Jurkat, Clone E6-1 (cell line): ENCODE data around the gene SULT4A1.

Source experiments
- DNase-seq: peaks from one replicate; pipeline ENCODE4 v3.0.0-alpha.2; 2011; ENCODE audit warnings: low read depth, low spot score
- H3K4me3 ChIP-seq: 2 replicates; pipeline ENCODE4 v1.5.1; 2011; ENCODE audit warnings: mild to moderate bottlenecking, low read length, control low read depth, moderate library complexity

SULT4A1 gene

DNA sequence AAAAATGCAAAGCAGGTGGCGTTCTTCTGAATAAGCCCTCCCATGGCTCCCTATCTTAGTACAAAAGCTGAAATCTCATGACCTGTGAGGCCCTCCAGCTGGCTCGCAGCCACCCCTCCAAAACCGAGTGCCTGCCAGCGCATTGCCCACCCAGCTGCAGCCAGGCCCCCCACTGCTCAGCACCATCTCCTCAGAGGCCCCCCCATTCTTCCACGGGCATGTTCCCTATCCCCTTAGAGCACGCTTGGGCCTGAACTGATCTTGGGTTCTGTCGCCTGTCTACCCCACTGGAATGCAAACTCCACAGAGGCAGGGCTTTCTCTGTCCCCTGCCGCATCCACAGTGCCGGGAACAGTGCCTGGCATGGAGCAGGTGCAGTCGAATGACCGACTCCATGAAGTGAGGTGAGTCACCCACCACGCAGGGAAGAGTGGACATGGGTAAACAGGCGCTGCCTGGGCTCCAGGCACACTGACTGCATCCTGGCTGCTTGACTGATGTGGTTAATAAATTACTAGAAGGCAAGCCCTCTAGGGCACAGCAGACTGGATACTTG is 38.9 kb downstream of the SULT4A1 start:
- no peak for DNase-seq
- no peak overlapping the region for H3K4me3 ChIP-seq

DNA sequence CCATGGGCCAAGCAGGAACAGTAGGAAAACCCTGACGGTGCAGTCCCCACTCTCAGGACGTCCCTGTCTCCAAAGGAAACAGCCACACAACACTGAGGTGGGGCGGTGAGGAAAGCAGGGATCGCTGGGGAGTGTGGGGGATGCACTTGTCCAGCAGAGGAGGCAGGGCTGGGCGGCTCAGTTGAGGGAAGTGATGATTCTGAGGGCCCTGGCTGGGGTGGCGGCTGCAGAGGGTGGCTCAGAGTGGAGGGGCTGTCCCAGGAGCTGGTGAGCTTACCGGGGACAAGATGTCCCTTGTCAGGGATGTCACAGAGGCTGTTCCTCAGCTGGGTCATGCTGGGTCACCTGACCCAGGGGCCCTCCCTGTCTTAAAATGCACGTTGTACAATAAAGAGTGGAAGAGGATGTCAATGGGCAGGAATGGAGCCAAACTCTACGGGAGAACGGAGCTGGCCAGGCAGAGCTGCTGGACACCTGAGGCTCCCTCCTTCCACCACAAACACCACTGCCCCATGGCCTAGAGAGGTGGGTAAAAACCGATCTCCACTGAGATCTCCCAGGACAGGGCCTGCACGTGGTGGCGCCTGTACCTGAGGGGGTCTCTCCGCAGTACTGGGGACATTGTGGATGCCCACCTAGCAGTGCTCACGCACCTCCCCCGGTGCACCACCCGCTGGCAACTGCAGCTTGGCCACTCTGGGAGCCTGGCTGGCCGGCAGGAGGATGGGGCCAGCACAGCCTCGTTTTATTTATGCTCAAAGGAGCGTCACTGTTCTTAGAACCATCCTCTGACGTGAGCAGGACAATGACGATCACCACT is 40.5 kb downstream of the SULT4A1 start:
- H3K4me3 ChIP-seq = no peak overlapping the region
- DNase-seq = no peak

- DNase-seq = no peak
- H3K4me3 ChIP-seq = no peak overlapping the region
These were observed 41.5 kb downstream of the SULT4A1 start for GRCh38 chr22:43820651-43821305.

GRCh38 chr22:43819931-43820640 is 42.2 kb downstream of the SULT4A1 start:
- DNase-seq = no peak
- no peak overlapping the region for H3K4me3 ChIP-seq

GRCh38 chr22:43819421-43819921 is 42.8 kb downstream of the SULT4A1 start:
- no peak overlapping the region for H3K4me3 ChIP-seq
- no peak for DNase-seq

DNA sequence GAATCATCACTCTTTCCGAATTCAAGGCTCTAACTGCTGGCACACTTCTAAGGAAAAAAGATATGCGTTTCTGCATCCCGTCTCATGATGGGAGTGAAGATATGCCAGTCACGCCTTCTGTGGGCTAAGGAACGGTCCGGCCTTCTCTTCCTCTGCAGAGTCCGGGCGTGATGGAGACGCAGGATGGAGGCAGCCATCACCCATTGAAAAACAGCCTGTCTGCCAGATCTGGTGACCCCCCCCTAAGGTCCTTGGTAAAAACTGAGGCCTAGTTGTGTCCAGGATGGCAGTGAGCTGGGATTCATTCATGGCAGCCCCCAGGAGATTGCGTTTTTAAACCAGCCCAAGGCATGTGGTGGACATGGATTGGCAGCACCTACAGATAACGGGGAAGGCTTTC is 43.3 kb downstream of the SULT4A1 start:
- no peak overlapping the region for H3K4me3 ChIP-seq
- DNase-seq = no peak

- no peak overlapping the region for H3K4me3 ChIP-seq
- DNase-seq = no peak
These were observed 44.9 kb downstream of the SULT4A1 start for GRCh38 chr22:43817402-43817801.

DNA sequence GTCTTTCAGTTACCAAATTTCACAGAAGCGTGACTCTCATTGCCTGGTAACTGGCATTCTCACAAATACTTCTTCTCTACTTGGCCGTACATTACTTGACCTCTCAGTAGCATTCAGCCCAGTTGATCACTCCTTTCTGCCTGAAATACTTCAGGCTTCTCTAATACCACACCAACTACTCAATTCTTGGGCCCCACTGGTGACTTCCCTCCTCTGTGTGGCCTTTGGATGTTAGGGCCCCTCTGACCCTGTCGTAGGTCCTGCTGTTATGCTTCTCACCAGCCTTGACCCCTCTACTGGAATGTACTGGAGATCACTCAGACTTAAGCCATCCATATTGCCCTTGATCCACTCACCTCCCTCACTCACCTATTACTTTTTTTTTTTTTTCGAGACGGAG is 48.0 kb downstream of the SULT4A1 start:
- no peak overlapping the region for H3K4me3 ChIP-seq
- DNase-seq = no peak

DNA sequence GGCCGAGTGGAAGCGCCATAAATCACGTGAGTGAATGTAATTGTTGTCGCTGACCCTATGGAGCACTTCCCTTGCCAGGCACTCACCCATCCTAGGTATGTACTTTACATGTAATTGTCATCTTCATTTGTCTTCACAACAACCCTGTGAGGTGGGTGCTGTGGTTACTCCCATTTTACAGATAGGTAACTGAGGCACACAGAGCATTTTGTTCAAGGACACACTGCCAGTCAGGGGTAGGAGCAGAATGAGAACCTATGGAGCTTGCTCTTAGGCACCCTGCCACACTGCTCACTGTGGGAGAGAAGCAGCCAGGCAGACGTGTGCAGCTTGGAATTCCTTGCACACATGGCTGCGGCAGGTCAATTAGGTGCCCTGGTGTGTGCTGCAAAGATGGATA is 49.4 kb downstream of the SULT4A1 start:
- H3K4me3 ChIP-seq = peak overlapping the region; percentile 94
- DNase-seq = no peak

- H3K4me3 ChIP-seq = peak within 1 kb of the TSS; percentile 94
These were observed 50.0 kb downstream of the SULT4A1 start, which contains the start of gene EFCAB6 for GRCh38 chr22:43812149-43812842. TSS of gene EFCAB6 (minus strand) at chr22:43812305. CDS start at chr22:43782318, 29,987 bp downstream.

DNA sequence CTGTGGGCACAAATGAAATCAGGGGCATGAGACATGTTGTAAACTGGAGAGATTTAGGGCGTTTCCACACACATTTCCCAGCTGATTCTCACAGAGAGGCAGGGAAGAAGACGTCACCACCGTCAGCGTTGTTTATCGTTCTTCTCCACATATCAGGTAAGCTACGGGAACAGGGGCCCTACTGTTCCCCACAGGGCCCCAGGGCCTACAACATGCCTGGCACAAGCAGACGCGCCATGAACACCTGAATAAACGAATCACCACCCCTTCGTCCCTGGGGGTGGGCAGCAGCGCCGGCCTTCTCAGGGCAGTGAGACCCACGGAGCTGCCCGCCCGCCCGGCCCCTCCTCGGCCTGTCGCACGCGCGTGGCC is 50.5 kb downstream of the SULT4A1 start:
- peak overlapping the region; percentile 94 for H3K4me3 ChIP-seq
- DNase-seq = no peak

More at GRCh38 chr22:43812149-43812842, 50.0 kb downstream of the SULT4A1 start, which contains the start of gene EFCAB6:
- peak; percentile 90 for DNase-seq

- no peak for DNase-seq
- no peak overlapping the region for H3K4me3 ChIP-seq
These were observed 59.3 kb downstream of the SULT4A1 start for GRCh38 chr22:43802897-43803495.

- DNase-seq = no peak
These were observed 61.3 kb downstream of the SULT4A1 start for GRCh38 chr22:43800970-43801369.

GRCh38 chr22:43798492-43798891 is 63.8 kb downstream of the SULT4A1 start:
- H3K4me3 ChIP-seq = no peak overlapping the region
- DNase-seq = no peak

More at GRCh38 chr22:43800970-43801369, 61.3 kb downstream of the SULT4A1 start:
- H3K4me3 ChIP-seq = no peak overlapping the region

DNA sequence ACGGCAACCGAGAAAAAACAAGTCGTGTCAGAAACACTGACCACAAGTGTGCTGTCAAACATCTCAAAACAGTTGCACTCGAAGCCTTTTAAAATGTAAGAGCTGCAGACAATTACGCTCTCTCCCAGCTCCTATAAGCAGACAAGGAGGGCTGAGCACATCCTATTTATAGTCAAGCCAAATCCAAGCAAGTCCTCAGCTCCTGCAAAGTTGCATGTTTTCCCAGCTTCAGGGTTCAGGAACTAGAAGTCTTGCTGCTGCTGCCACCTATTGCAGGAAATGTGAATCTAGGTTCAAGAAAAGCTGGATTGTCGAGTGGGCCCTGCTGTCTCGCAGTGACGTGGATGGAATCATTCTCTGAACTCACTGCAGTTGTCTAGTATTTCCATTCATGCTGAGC is 65.7 kb downstream of the SULT4A1 start:
- DNase-seq = no peak
- no peak overlapping the region for H3K4me3 ChIP-seq

- H3K4me3 ChIP-seq = no peak overlapping the region
- no peak for DNase-seq
These were observed 67.0 kb downstream of the SULT4A1 start for GRCh38 chr22:43795320-43795719.

GRCh38 chr22:43792905-43793304 is 69.4 kb downstream of the SULT4A1 start:
- no peak overlapping the region for H3K4me3 ChIP-seq

DNA sequence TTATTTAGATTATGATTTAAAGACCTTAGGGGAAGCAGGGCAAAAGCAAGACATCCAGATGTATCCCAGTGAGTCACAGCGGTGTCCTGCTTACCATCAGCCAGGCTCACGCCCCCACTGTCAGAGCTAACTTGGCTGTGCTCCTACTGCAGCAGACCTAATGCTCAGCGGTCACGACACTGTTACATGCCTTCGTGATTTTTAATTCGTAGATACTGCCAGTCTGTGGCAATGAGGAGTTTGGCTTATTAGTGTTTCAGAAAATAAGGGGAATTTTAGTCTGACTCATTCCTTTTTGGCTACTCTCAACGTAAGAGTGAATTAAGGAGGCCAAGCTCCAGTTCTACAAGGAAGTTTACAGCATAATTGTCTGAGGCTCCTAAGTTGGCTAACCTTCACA is 72.9 kb downstream of the SULT4A1 start:
- no peak for DNase-seq
- H3K4me3 ChIP-seq = no peak overlapping the region

More at GRCh38 chr22:43792905-43793304, 69.4 kb downstream of the SULT4A1 start:
- no peak for DNase-seq
